Skeletal muscle tissue (tissue), 4 donors: ENCODE data around the gene SHISA2. TPM values are rescaled to one million over a fixed set of nuclear protein-coding genes. Genes with fewer than 3 reads are reported as not detected.
"Not testable (repeated sequence)": the region's sequence is repeated elsewhere in the genome, so short reads cannot be mapped to it uniquely, and the experiment has no call there.

Experiments
- H3K27ac ChIP-seq: one replicate; pipeline ENCODE4 v1.7.0; 2013; ENCODE audit warnings: mild to moderate bottlenecking, low read depth, low read length, inconsistent platforms
- H3K27me3 ChIP-seq, 3 donors: one replicate each; pipeline ENCODE4 v1.7.0; 2013; ENCODE audit warnings: low read length in 3 of 3; ENCODE audit not compliant: control insufficient read depth in 3 of 3, insufficient read depth in 3 of 3
- H3K36me3 ChIP-seq, 3 donors: one replicate each; pipeline ENCODE4 v1.7.0; 2013; ENCODE audit warnings: low read length in 3 of 3; ENCODE audit not compliant: control insufficient read depth in 3 of 3, insufficient read depth in 3 of 3
- H3K4me1 ChIP-seq, 3 donors: one replicate each; pipeline ENCODE4 v1.7.0; 2013; ENCODE audit warnings: low read length in 3 of 3, mild to moderate bottlenecking in 3 of 3; ENCODE audit not compliant: control insufficient read depth in 3 of 3, insufficient read depth in 3 of 3
- H3K4me3 ChIP-seq, 3 donors: one replicate each; pipeline ENCODE4 v1.7.0; 2013; ENCODE audit warnings: low read length in 3 of 3
- H3K9ac ChIP-seq, 3 donors: one replicate each; pipeline ENCODE4 v1.7.0; 2013; ENCODE audit warnings: low read length in 3 of 3, mild to moderate bottlenecking in 3 of 3, moderate library complexity in 2 of 3, low read depth in 1 of 3
- H3K9me3 ChIP-seq, 3 donors: one replicate each; pipeline ENCODE4 v1.7.0; 2013; ENCODE audit warnings: low read length in 3 of 3; ENCODE audit not compliant: control insufficient read depth in 3 of 3
- total RNA-seq: library from RNA; depleted of rRNA; stranded (reverse); fragments of >200 nt; gene quantifications from one replicate; pipeline ENCODE4 v1.2.3, GENCODE V29; 2014
- donor health status: Osteomylitis.

The SHISA2 gene
- total RNA-seq: 149 TPM

DNA sequence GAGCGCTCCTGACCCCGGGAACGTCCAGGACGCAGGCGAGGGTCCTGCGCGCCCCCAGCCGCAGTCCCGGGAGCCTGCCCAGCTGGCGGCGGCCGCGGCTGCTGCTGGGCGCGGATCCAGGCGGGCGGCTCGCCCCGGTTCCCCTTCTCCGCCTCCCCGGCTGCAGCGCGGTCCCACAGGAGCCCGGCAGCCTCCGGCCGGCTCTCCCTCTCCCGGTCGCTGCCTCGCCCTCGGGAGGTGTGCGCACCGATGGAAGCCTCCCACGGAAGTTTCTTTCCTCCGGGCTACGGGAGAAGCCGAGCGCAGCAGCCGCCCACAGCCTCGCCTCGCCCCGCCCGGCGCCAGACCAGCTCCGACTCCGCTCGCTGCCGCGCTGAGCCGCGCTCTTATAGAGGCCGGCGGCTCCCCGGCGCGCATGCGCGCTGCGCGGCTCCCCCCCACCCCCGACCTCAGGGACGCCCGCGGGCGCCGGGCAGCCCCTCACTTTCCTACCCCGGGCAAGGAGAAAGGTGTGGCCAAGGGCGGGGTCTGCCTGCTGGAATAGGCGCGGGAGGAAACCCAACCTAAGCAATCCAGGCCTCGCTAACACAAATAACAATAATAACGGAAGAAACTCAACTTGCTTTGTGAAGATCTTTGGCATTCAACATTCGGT, at the start of gene SHISA2:
Gene SHISA2, minus strand, starts transcription at position 360 of the 655 bp plus-strand sequence. CDS start 1,041 bp downstream, outside the sequence.
- H3K27ac ChIP-seq: peak within 1 kb of the TSS; percentile 41
- H3K9me3 ChIP-seq: no peaks in the 10 kb centered on the region
- H3K9ac ChIP-seq: peak within 1 kb of the TSS; percentile 64 to 74 (median 66)
- peaks cover 11 to 26% (median 16%) of the 10 kb centered on the region in 3 donors for H3K4me1 ChIP-seq
- H3K36me3 ChIP-seq: peaks cover 0 to under 1% (median 0%) of the 10 kb centered on the region in 3 donors
- H3K27me3 ChIP-seq: peaks cover 7 to 38% (median 20%) of the 10 kb centered on the region in 3 donors
- H3K4me3 ChIP-seq: peak within 1 kb of the TSS; percentile 68 to 75 (median 75)

DNA sequence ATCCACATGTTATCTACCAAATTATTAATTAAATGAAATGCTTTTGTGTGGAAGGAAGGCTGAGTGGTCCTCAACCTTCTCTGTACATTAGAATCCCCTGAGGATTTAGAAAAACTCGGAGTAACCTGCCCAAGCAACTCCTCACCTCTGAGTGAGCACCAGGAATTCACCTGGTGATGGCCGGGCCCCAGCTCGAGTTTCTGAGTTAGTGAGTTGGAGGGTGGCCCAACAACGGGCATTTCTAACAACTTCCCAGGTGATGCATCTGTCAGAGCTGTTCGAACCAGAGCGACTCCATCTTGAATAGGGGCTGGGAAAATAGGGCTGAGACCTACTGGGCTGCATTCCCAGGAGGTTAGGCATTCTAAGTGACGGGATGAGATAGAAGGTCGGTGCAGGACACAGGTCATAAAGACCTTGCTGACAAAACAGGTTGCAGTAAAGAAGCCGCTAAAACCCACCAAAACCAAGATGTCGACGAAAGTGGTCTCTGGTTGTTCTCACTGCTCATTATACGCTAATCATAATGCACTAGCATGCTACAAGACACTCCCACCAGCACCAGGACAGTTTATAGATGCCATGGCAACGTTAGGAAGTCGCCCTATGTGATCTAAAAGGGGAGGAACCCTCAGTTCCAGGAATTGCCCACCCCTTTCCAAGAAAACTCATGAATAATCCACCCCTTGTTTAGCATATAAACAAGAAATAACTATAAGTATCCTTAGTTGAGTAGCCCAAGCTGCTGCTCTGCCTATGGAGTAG, 44.2 kb upstream of the SHISA2 start:
- Histone ChIP-seq H3K27ac (no peak overlapping the region), H3K36me3 (no peaks in the 10 kb centered on the region), H3K9ac (no peak overlapping the region), H3K4me1 (no peaks in the 10 kb centered on the region), H3K27me3 (no peaks in the 10 kb centered on the region), H3K4me3 (no peak overlapping the region), H3K9me3 (no peaks in the 10 kb centered on the region)

DNA sequence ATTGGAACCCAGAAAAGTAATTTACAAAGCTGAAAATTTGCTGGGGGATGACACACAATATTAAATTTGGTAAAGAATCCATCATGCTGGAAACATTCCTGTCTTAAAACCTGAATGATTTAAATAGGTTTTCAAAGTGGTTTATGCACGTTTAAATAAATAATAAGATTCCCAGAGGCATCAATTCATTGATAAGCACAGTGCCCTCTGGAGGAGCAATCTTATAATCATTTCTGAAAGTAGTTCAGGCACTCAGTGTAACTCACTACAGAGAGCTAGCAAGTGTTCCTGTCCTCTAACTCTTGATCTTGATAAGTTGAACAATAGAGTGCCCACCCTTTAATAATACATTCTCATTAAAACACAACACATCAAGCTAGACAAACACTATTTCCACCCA, 43.5 kb upstream of the SHISA2 start:
- Histone ChIP-seq H3K27ac (no peak overlapping the region), H3K36me3 (no peaks in the 10 kb centered on the region), H3K9me3 (no peaks in the 10 kb centered on the region), H3K4me1 (no peaks in the 10 kb centered on the region), H3K4me3 (no peak overlapping the region), H3K27me3 (no peaks in the 10 kb centered on the region), H3K9ac (no peak overlapping the region)

DNA sequence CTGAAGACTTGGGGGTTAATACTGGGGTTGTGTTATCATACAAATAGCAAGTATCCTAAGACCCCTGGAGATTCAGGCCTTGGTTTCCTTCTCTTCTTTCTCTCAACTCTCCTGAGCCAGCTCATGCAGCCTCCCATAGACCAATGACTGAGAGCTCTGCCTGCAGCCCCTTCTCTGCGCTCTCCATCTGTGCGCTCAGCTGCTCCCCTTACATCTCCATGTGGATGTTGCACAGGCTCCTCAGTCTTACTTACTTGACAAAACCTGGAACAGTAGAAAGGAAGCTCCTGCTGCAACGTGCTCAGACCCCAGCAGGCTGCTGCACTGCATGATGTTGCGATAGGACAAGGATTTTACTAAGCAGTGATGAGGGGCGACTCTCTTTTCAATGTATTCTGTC, 25.0 kb upstream of the SHISA2 start:
- not testable (repeated sequence) for H3K4me3 ChIP-seq, H3K36me3 ChIP-seq, H3K9me3 ChIP-seq, H3K27me3 ChIP-seq, H3K9ac ChIP-seq, H3K27ac ChIP-seq, H3K4me1 ChIP-seq

DNA sequence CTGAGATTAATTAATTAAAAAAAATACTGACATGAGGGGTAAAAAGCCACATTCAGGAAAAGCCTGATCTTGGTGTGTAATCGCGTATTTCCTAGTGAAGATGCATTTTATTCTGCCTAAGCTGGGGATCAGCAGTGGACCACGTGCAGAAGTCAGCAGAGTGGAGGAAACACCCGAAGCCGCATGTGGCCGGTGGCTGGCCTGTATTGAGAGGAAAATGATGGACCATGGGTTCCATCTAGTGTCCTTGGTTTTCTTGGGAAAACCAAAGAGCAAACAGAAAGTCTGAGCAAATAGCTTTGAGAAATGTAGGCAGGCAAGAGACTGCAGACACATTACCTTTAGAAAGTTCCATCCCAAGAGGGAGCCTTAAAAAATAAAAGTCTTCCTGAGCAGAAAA, 23.7 kb upstream of the SHISA2 start:
- Histone ChIP-seq H3K9ac (no peak overlapping the region), H3K4me3 (no peak overlapping the region), H3K4me1 (no peaks in the 10 kb centered on the region), H3K9me3 (no peaks in the 10 kb centered on the region), H3K36me3 (no peaks in the 10 kb centered on the region), H3K27ac (no peak overlapping the region), H3K27me3 (peaks cover 0 to 3% (median 0%) of the 10 kb centered on the region in 3 donors)

DNA sequence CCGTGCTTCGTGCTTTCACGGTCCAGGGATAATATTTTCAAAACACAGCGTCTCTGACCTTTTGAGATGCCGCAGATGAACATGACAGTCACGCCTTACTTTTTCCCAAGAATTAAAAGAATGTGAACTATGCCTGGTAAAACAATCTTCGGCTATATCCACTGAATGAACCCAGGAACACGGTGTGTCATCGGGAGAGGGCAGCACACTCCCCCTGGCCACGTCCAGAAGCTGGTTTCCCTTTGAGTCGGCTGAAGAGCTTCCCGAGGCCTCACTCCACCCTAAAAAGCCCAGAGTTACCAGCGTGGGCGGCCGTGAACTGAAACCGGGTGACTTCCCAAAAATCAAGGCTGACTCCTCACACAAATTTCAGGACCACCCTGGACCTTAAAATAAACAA, 22.9 kb upstream of the SHISA2 start:
- H3K36me3 ChIP-seq: no peaks in the 10 kb centered on the region
- no peak overlapping the region for H3K9ac ChIP-seq
- H3K4me1 ChIP-seq: no peaks in the 10 kb centered on the region
- H3K9me3 ChIP-seq: no peaks in the 10 kb centered on the region
- no peak overlapping the region for H3K27ac ChIP-seq
- H3K27me3 ChIP-seq: peaks cover 0 to 3% (median 0%) of the 10 kb centered on the region in 3 donors
- no peak overlapping the region for H3K4me3 ChIP-seq

DNA sequence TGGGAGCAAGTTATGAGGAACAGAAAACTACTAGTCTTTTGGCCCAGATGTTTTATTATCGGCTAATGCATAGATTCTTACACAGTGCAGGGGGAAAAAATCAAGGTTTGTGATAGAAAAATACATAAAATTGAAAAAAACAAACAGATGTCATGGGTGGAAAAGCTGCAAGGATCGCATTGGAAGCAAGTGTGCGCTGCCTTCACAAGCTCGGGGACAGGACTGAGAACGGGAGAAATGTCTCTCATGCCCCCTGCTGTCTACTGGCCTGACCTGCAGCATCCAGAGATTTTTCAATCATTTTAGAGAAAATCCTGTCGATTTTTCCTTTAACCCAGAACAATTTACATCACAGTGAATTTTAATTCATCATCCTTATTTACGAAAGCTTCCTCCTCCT, 20.5 kb upstream of the SHISA2 start:
- H3K4me1 ChIP-seq, H3K27ac ChIP-seq, H3K27me3 ChIP-seq, H3K4me3 ChIP-seq, H3K9ac ChIP-seq, H3K36me3 ChIP-seq, H3K9me3 ChIP-seq: not testable (repeated sequence)

DNA sequence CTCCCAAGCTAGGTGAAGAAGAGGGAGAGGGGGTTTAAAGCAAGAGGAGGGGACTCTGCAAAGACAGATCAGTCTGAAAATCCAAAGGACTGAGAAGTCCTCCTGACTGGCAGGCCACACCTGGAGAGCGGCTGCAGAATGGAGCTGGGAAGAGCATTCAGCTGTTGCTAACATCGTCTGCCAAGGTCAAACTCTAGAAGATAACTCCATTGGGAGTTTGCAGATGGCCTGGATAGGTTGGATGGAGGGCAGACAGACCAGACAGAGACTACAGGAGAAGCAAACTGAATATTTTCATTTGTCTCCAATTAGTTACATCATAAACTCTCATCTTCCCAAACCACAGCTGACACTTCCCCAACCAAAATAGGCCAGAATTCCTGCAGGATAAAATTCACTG, 19.9 kb upstream of the SHISA2 start:
- no peaks in the 10 kb centered on the region for H3K36me3 ChIP-seq
- no peaks in the 10 kb centered on the region for H3K4me1 ChIP-seq
- H3K4me3 ChIP-seq: no peak overlapping the region

DNA sequence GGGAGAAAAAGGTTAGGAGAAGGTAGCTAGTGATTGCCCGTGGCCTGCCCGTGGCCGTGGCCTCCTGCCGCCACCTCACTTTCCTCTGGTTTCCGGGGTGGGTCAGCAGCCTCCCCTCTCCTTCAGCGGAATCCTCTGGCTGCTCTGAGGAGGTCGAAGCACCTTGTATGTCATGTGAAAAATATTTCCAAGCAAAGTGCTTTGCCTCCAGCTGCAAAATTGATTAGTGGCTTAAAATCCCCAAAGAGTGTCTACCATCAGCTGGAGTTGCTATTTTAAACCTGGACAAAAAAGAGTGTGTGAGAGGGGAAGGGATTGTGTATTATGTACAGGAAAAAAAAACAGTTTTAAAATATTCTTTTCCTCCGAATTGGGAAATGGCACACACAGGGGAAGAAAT, 17.8 kb upstream of the SHISA2 start:
- H3K4me3 ChIP-seq, H3K9me3 ChIP-seq, H3K4me1 ChIP-seq, H3K9ac ChIP-seq, H3K27me3 ChIP-seq, H3K27ac ChIP-seq, H3K36me3 ChIP-seq: not testable (repeated sequence)

More for the DNA sequence above, 19.9 kb upstream of the SHISA2 start:
- Histone ChIP-seq H3K27ac (no peak overlapping the region), H3K9me3 (no peaks in the 10 kb centered on the region), H3K9ac (no peak overlapping the region), H3K27me3 (peaks cover 0 to 3% (median 0%) of the 10 kb centered on the region in 3 donors)

DNA sequence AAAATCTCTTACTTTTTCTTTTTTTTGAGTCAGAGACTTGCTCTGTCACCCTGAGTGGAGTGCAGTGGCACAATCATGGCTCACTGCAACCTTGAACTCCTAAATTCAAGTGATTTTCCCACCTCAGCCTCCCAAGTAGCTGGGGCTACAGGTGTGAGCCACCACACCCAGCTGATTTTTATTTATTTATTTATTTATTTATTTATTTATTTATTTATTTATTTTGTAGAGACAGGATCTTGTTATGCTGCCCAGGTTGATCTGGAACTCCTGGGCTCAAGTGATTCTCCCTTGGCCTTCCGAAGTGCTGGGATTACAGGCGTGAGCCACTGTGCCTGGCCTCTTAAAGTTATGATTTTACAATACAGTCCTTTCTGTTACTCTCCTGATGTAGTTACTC, 16.6 kb upstream of the SHISA2 start:
- not testable (repeated sequence) for H3K4me1 ChIP-seq, H3K9me3 ChIP-seq, H3K36me3 ChIP-seq, H3K4me3 ChIP-seq, H3K27me3 ChIP-seq, H3K9ac ChIP-seq, H3K27ac ChIP-seq
